ENCODE results near the gene CDH26.
"Not testable (repeated sequence)": the region's sequence is repeated elsewhere in the genome, so short reads cannot be mapped to it uniquely, and the experiment has no call there.

The CDH26 gene

GRCh38 chr20:59947376-59947775 is 10.8 kb upstream of the CDH26 start:
- TF ChIP-seq CTCF (IDR thresholded peaks at IDR 0.05; ENCODE audit: low read depth, low read length) = no peak
- DNase-seq (ENCODE audit: low read depth in 2 of 2) = no peak
- no peak overlapping the region for H3K4me3 ChIP-seq (replicated peaks in 1 of 2; ENCODE audit: low read depth in 2 of 2, low read length in 2 of 2)

DNA sequence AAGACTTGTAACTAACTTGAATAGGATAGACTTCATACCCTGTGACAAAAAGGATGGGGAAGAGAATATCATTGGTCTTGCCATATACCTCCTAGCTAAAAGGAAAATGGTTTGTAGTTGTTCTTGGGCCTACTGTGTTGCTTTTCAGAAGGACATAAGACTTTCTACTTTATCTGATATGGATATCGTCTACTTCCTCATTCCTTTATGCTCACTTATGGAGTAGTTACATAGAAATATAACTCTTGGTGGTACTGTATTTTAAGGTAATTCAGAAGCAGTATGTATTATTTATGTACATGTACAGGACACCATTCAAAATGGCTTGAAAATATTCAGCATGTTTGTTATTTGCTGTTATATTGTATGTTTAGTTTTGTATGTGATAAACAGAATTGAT is 10.0 kb upstream of the CDH26 start:
- TF ChIP-seq CTCF (IDR thresholded peaks at IDR 0.05; ENCODE audit: low read depth, low read length) = no peak
- H3K4me3 ChIP-seq (replicated peaks in 1 of 2; ENCODE audit: low read depth in 2 of 2, low read length in 2 of 2) = no peak overlapping the region
- DNase-seq (ENCODE audit: low read depth in 2 of 2) = no peak

DNA sequence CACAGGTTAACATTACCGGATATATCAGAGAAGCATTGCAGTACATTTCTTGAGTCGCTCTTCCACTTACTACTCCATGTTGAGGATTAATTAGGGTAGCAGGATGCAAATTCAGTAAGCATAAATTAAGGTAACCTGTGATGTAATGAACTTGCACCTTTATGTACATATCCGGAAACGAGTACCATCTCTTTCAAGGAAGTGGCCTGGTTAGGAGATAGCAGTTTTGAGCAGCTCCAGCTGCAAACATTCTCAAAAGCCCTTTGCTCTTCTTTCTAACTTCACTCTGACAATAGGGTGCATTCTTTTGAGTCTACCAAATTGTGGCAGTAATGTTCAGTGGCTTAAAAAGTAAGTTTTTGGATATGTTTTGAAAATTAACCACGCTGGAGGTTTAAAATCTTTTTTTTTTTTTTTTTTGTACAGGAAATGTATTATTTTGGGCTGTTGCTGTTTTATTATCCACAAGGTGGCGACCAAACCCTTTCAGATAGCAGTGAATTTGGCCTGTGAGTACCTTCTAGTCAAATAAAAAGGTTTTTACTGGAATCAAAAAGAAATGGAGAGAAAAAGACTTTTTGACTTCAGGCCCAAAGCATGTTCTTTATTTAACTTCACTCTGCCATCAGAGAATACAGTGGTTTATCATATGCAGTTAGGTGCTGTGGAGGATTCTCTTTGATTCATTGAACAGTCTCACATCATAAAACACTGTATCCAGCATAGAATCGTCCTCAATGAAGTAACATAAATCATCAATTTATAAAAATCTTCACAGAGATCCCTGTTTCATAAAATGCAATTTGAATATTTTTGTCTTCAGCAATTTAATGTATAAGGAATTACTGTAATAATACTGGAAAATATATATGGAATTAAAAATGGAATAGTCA is 9.1 kb upstream of the CDH26 start:
- DNase-seq (ENCODE audit: low read depth in 2 of 2) = peak; percentile 73 to 77
- TF ChIP-seq CTCF (IDR thresholded peaks at IDR 0.05; ENCODE audit: low read depth, low read length) = peak; percentile 61
- no peak overlapping the region for H3K4me3 ChIP-seq (replicated peaks in 1 of 2; ENCODE audit: low read depth in 2 of 2, low read length in 2 of 2)

GRCh38 chr20:59949911-59950310 is 8.3 kb upstream of the CDH26 start:
- H3K4me3 ChIP-seq (replicated peaks in 1 of 2; ENCODE audit: low read depth in 2 of 2, low read length in 2 of 2) = no peak overlapping the region
- no peak for DNase-seq (ENCODE audit: low read depth in 2 of 2)
- no peak for TF ChIP-seq CTCF (IDR thresholded peaks at IDR 0.05; ENCODE audit: low read depth, low read length)

DNA sequence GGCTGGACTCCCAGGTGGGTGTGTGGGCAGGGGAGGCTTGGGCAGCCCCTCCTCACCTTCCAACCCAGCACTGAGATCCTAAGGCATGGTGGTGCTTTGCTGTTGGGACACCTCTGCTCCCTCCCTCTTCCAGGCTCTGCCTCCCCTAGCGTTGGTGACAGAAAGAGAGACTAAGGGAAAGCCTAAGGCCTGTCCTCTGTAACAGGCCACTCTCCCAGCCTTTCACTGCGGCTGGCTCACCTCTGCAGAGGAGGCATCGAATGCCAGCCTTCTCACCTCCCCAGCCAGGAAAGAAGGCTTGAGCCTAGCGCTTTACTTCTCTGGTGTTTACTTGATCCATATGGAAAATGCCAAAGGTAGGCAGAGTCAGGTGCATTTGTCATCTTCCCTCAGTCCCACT is 3.5 kb upstream of the CDH26 start:
- DNase-seq (ENCODE audit: low read depth in 2 of 2) = no peak
- H3K4me3 ChIP-seq (replicated peaks in 1 of 2; ENCODE audit: low read depth in 2 of 2, low read length in 2 of 2) = no peak overlapping the region
- TF ChIP-seq CTCF (IDR thresholded peaks at IDR 0.05; ENCODE audit: low read depth, low read length) = no peak

DNA sequence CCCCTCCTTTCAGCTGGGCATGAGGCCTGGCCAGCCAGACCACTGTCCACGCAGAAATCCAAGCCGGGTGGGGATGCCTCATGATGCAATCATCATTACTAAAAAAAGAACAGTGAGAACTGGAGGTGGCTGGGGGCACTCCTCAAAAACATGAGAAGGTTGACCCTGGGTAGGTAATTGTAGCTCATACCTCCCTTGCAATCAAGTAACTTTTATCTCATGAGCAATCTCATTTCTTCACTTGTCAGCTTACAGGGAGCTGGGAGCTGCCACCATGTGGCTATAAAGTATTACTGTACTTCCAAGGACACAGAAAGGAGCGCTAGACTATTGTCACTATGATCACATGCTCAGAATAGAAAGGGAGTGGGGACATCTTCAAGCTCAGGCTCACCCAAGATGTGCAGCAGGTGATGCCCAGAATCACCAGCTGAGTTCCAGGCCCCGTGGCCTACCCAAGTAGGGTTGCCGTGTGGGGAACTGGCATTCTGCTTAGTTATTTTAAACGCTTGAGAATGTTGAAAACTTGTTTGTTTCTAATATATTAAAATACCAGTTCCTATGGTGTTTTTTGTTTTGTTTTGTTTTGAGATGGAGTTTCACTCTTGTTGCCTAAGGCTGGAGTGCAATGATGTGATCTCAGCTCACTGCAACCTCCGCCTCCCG is 3.0 kb upstream of the CDH26 start:
- peak in 1 of 2 donors; percentile 10 for DNase-seq (ENCODE audit: low read depth in 2 of 2)
- peak; percentile 5 for TF ChIP-seq CTCF (IDR thresholded peaks at IDR 0.05; ENCODE audit: low read depth, low read length)
- H3K4me3 ChIP-seq (replicated peaks in 1 of 2; ENCODE audit: low read depth in 2 of 2, low read length in 2 of 2) = no peak overlapping the region

GRCh38 chr20:59957568-59957967 is 655 bp upstream of the CDH26 start:
- DNase-seq (ENCODE audit: low read depth in 2 of 2); H3K4me3 ChIP-seq (replicated peaks in 1 of 2; ENCODE audit: low read depth in 2 of 2, low read length in 2 of 2): not testable (repeated sequence)
